K562 (cell line): Measurements from ENCODE around the gene NOA1. TPM values are rescaled to one million over a fixed set of nuclear protein-coding genes. Genes with fewer than 3 reads are reported as not detected.

ENCODE experiments used
- ATF1 ChIP-seq, 2 experiments: fragments of 450-650 bp in 1 of 2; IDR thresholded peaks; 2 replicates each; pipeline ENCODE4 v1.6.1; 2016; ENCODE audit warnings: missing compliant biosample characterization in 1 of 2, missing genetic modification characterization in 1 of 2
- CCAR2 ChIP-seq: fragments of 200-400 bp; formaldehyde crosslinking; IDR thresholded peaks from 2 replicates; pipeline ENCODE4 v1.6.1; 2017; ENCODE audit warnings: mild to moderate bottlenecking, low read depth, low read length
- CGGBP1 ChIP-seq: fragments of 250-450 bp; sonication (Bioruptor Pico); IDR thresholded peaks from 2 replicates; pipeline ENCODE4 v1.9.0; 2021; ENCODE audit warnings: mild to moderate bottlenecking
- CLOCK ChIP-seq: fragments of 250-450 bp; sonication (Bioruptor Pico); IDR thresholded peaks from 2 replicates; pipeline ENCODE4 v1.4.0; 2020; ENCODE audit warnings: mild to moderate bottlenecking, moderate library complexity, borderline replicate concordance
- CTCFL ChIP-seq: IDR thresholded peaks from 2 replicates; pipeline ENCODE4 v1.6.1; 2011; ENCODE audit warnings: borderline replicate concordance, low read depth, mild to moderate bottlenecking, moderate library complexity, low read length; ENCODE audit not compliant: insufficient read depth, poor library complexity, severe bottlenecking
- DMBX1 ChIP-seq: fragments of 250-450 bp; sonication (Bioruptor Pico); IDR thresholded peaks from 2 replicates; pipeline ENCODE4 v1.8.0; 2022; ENCODE audit warnings: inconsistent platforms, mild to moderate bottlenecking, moderate library complexity, borderline replicate concordance
- E4F1 ChIP-seq: fragments of 250-450 bp; sonication (Bioruptor Pico); IDR thresholded peaks from 2 replicates; pipeline ENCODE4 v1.5.0; 2021; ENCODE audit warnings: mild to moderate bottlenecking, borderline replicate concordance
- GTF2A2 ChIP-seq: IDR thresholded peaks from 2 replicates; pipeline ENCODE4 v1.6.1; 2016; ENCODE audit warnings: mild to moderate bottlenecking, missing genetic modification characterization, missing compliant biosample characterization
- HES1 ChIP-seq: fragments of 450-650 bp; IDR thresholded peaks from 2 replicates; pipeline ENCODE4 v1.6.1; 2016; ENCODE audit warnings: low read depth, mild to moderate bottlenecking, moderate library complexity
- KDM4B ChIP-seq, 2 experiments: fragments of 450-650 bp in 1 of 2; sonication (generic) in 1 of 2; IDR thresholded peaks; 2 replicates each; pipeline ENCODE4 v1.6.1; 2016 to 2017; ENCODE audit warnings: borderline replicate concordance in 2 of 2, antibody characterized with exemption in 1 of 2, low read depth in 1 of 2, mild to moderate bottlenecking in 1 of 2
- NFYB ChIP-seq: IDR thresholded peaks from 2 replicates; pipeline ENCODE4 v1.6.1; 2011; ENCODE audit warnings: mild to moderate bottlenecking, moderate library complexity; ENCODE audit not compliant: insufficient read length; ENCODE audit errors: extremely low read depth
- NONO ChIP-seq, 2 experiments: fragments of 200-400 bp in 1 of 2; fragments of 450-650 bp in 1 of 2; formaldehyde crosslinking in 1 of 2; IDR thresholded peaks; 2 replicates each; pipeline ENCODE4 v1.6.1; 2017; ENCODE audit warnings: low read depth in 2 of 2, mild to moderate bottlenecking in 2 of 2, moderate library complexity in 2 of 2, low read length in 1 of 2
- SRSF7 ChIP-seq: fragments of 200-400 bp; formaldehyde crosslinking; optimal IDR thresholded peaks from 2 replicates; pipeline ENCODE3; 2017; ENCODE audit warnings: mild to moderate bottlenecking, low read depth, low read length
- THRAP3 ChIP-seq: fragments of 450-650 bp; IDR thresholded peaks from 2 replicates; pipeline ENCODE4 v1.6.1; 2016; ENCODE audit warnings: mild to moderate bottlenecking, inconsistent platforms, borderline replicate concordance
- ZFP91 ChIP-seq: sonication (generic); formaldehyde crosslinking; IDR thresholded peaks from 2 replicates; pipeline ENCODE4 v1.8.0; 2022; ENCODE audit warnings: mild to moderate bottlenecking, missing genetic modification reagents
- ZNF589 ChIP-seq: fragments of 200-800 bp; sonication (Bioruptor generic); IDR thresholded peaks from 2 replicates; pipeline ENCODE4 v1.6.1; 2016; ENCODE audit warnings: low read depth, missing genetic modification characterization, missing compliant biosample characterization
- polyA plus RNA-seq, 8 experiments: library from polyadenylated mRNA; depleted of rRNA in 4 of 8; stranded (reverse) in 5 of 8; unstranded in 3 of 8; fragments of >200 nt; fragmentation: Nextera tagmentation in 2 of 8; fragmentation: Illumina TruSeq in 1 of 8; extraction: Ambion mirVana in 2 of 8; extraction: Trizol in 1 of 8; gene quantifications; 2 replicates each; pipeline versions ENCODE4 v1.2.1 to v1.2.3, GENCODE V29; 2011 to 2014; ENCODE audit warnings: inconsistent platforms in 1 of 8, missing spikeins in 1 of 8
- total RNA-seq, 7 experiments: library from RNA; depleted of rRNA in 6 of 7; stranded (reverse); fragments of >200 nt in 6 of 7; fragmentation: Illumina TruSeq in 2 of 7; extraction: Trizol in 2 of 7; gene quantifications; 2 replicates each; pipeline versions ENCODE4 v1.2.1 to v1.2.3, GENCODE V29; 2011 to 2021; ENCODE audit warnings: low replicate concordance in 1 of 7

The NOA1 gene
- total and polyA plus RNA-seq, 9 of the 15 experiments (the other 6 are each of a cell fraction or from before 2014, with no cell fraction given) = 2.6 to 26.6 (median 16.7) TPM

- TF ChIP-seq CTCFL (no peak), NONO (IDR thresholded peaks at IDR 0.05; ENCODE audit: low read depth in 2 of 2, low read length in 1 of 2) (0 out of 4 replicates have a peak, but pooled peaks of 1 of the 2 experiments have one; percentile 1), ATF1 (CRISPR knock-in tag; IDR thresholded peaks at IDR 0.05) (no peak), ATF1 (tag; IDR thresholded peaks at IDR 0.05) (no peak; the same call in 1 of the 2 replicates), HES1 (no peak), ZNF589 (CRISPR knock-in tag) (no peak), CGGBP1 (no peak), ZFP91 (CRISPR knock-in tag) (no peak), THRAP3 (no peak), DMBX1 (CRISPR knock-in tag) (no peak), E4F1 (CRISPR knock-in tag) (no peak), KDM4B (IDR thresholded peaks at IDR 0.05; ENCODE audit: borderline replicate concordance in 2 of 2, low read depth in 1 of 2) (no peak), NFYB (no peak), CLOCK (no peak), GTF2A2 (tag) (no peak), SRSF7 (no peak), CCAR2 (no peak)
Observed at GRCh38 chr4:56977321-56978012, at the start of gene NOA1 (continued).
